OCI-LY1 (cell line): ENCODE measurements around the gene AMOTL1.

Experiments used
- H2AFZ ChIP-seq: fragments of 200-600 bp; sonication (generic), shearing (Covaris generic); 2 replicates; pipeline ENCODE4 v1.6.0; 2014; ENCODE audit warnings: antibody characterized with exemption, mild to moderate bottlenecking, low read length
- H3F3A ChIP-seq: fragments of 200-600 bp; sonication (generic), shearing (Covaris generic); 2 replicates; pipeline ENCODE4 v1.6.0; 2014; ENCODE audit warnings: mild to moderate bottlenecking, antibody characterized with exemption, low read length, moderate library complexity; ENCODE audit not compliant: insufficient read depth
- H3K27ac ChIP-seq: fragments of 200-600 bp; sonication (generic); 2 replicates; pipeline ENCODE4 v1.5.1; 2014; ENCODE audit warnings: low read length, mixed run types, mild to moderate bottlenecking, low read depth; ENCODE audit not compliant: poor library complexity, severe bottlenecking
- H3K27me3 ChIP-seq: fragments of 200-600 bp; sonication (generic); 2 replicates; pipeline ENCODE4 v1.6.0; 2014; ENCODE audit warnings: antibody characterized with exemption, mild to moderate bottlenecking, low read length, moderate library complexity; ENCODE audit not compliant: insufficient read depth
- H3K36me3 ChIP-seq: fragments of 200-600 bp; sonication (generic); 2 replicates; pipeline ENCODE4 v1.6.1; 2014; ENCODE audit warnings: mild to moderate bottlenecking, antibody characterized with exemption, low read length, moderate library complexity, mixed read lengths; ENCODE audit not compliant: insufficient read depth
- H3K4me1 ChIP-seq: fragments of 200-600 bp; sonication (generic); 2 replicates; pipeline ENCODE4 v1.5.1; 2014; ENCODE audit warnings: mild to moderate bottlenecking, low read length, moderate library complexity; ENCODE audit not compliant: insufficient read depth, severe bottlenecking
- H3K4me2 ChIP-seq: fragments of 200-600 bp; sonication (generic), shearing (Covaris generic); 2 replicates; pipeline ENCODE4 v1.6.1; 2014; ENCODE audit warnings: low read length
- H3K4me3 ChIP-seq: fragments of 200-600 bp; sonication (generic); 2 replicates; pipeline ENCODE4 v1.5.1; 2014; ENCODE audit warnings: low read length, low read depth, mild to moderate bottlenecking, mixed read lengths; ENCODE audit not compliant: poor library complexity, severe bottlenecking
- H3K79me2 ChIP-seq: fragments of 200-600 bp; shearing (Covaris generic); 2 replicates; pipeline ENCODE4 v1.6.1; 2016; ENCODE audit warnings: mixed run types, low read length, mixed read lengths; ENCODE audit not compliant: insufficient read depth
- H3K9ac ChIP-seq: fragments of 200-600 bp; sonication (generic), shearing (Covaris generic); 2 replicates; pipeline ENCODE4 v1.6.1; 2014; ENCODE audit warnings: mild to moderate bottlenecking, low read length, mixed read lengths
- H3K9me2 ChIP-seq: fragments of 200-600 bp; sonication (generic), shearing (Covaris generic); 2 replicates; pipeline ENCODE4 v1.6.1; 2014; ENCODE audit warnings: low read depth, mild to moderate bottlenecking, low read length, mixed read lengths
- H3K9me3 ChIP-seq: fragments of 200-600 bp; shearing (Covaris generic); 2 replicates; pipeline ENCODE4 v1.6.1; 2014; ENCODE audit warnings: low read length, mixed read lengths
- H4K20me1 ChIP-seq: fragments of 200-600 bp; sonication (generic), shearing (Covaris generic); 2 replicates; pipeline ENCODE4 v1.6.0; 2016; ENCODE audit warnings: mild to moderate bottlenecking, low read length; ENCODE audit not compliant: insufficient read depth
- EZH2 ChIP-seq: fragments of 200-600 bp; sonication (generic), shearing (Covaris generic); IDR thresholded peaks from 2 replicates; pipeline ENCODE4 v1.8.0; 2017; ENCODE audit warnings: borderline replicate concordance, mixed run types, mild to moderate bottlenecking, antibody characterized with exemption, low read length, moderate library complexity, mixed read lengths
- TF ChIP-seq, protein P1 (sequence below): fragments of 200-600 bp; sonication (generic), shearing (Covaris generic); IDR thresholded peaks from 2 replicates; pipeline ENCODE4 v1.5.1; 2017; ENCODE audit warnings: mild to moderate bottlenecking, antibody characterized with exemption, low read length, moderate library complexity, mixed read lengths

The AMOTL1 gene

DNA sequence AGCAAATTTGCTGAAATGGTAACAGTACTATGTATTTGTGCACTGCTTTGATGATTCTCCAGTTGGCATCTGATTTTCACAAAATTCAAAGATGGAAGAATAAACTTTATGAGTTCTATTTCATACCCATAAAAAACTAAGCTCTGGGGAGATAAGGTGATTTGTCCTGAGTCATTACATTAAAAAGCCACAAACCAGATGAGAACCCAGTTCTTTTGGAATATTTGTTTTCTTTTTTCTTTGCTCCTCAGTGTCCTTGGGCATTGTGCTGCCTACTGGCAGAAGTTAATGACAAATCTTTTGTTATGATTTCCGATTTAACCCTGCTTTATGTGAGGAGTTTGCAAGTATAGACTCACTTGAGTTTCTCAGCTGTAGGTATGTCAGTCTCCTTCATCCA is 45.4 kb upstream of the AMOTL1 start:
- H3K27ac ChIP-seq = no peak overlapping the region
- no peaks in the 10 kb centered on the region for H3F3A ChIP-seq
- no peaks in the 10 kb centered on the region for H3K79me2 ChIP-seq
- no peaks in the 10 kb centered on the region for H4K20me1 ChIP-seq
- TF ChIP-seq, protein P1, sequence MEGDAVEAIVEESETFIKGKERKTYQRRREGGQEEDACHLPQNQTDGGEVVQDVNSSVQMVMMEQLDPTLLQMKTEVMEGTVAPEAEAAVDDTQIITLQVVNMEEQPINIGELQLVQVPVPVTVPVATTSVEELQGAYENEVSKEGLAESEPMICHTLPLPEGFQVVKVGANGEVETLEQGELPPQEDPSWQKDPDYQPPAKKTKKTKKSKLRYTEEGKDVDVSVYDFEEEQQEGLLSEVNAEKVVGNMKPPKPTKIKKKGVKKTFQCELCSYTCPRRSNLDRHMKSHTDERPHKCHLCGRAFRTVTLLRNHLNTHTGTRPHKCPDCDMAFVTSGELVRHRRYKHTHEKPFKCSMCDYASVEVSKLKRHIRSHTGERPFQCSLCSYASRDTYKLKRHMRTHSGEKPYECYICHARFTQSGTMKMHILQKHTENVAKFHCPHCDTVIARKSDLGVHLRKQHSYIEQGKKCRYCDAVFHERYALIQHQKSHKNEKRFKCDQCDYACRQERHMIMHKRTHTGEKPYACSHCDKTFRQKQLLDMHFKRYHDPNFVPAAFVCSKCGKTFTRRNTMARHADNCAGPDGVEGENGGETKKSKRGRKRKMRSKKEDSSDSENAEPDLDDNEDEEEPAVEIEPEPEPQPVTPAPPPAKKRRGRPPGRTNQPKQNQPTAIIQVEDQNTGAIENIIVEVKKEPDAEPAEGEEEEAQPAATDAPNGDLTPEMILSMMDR = no peak
- TF ChIP-seq EZH2 = no peak
- no peaks in the 10 kb centered on the region for H3K4me1 ChIP-seq
- no peaks in the 10 kb centered on the region for H3K27me3 ChIP-seq
- no peaks in the 10 kb centered on the region for H3K9me3 ChIP-seq
- no peak overlapping the region for H2AFZ ChIP-seq
- H3K4me3 ChIP-seq = no peak overlapping the region
- no peaks in the 10 kb centered on the region for H3K9me2 ChIP-seq
- no peak overlapping the region for H3K4me2 ChIP-seq
- no peaks in the 10 kb centered on the region for H3K36me3 ChIP-seq
- H3K9ac ChIP-seq = no peak overlapping the region

DNA sequence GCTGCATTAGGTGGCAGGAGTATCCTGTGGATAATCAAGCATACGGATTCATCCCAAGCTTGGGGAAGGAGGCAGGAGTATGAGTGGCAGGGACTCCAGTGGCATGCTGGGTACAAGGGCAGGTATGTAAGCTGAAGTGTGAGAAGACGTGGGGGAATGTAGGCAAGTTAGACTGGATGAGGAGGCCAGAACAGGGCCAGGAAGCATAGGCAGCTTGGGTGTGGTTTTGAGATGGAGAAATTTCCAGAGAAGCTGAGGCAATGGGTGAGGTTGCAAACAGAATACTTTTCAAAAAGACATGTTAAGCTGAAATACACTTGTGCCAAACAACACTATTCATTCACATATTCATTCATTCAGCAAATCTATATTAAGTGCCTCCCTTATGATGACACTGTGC is 43.1 kb upstream of the AMOTL1 start:
- Histone ChIP-seq H3F3A (no peaks in the 10 kb centered on the region), H4K20me1 (no peaks in the 10 kb centered on the region), H3K9me2 (no peaks in the 10 kb centered on the region), H3K9me3 (no peaks in the 10 kb centered on the region), H3K4me2 (no peak overlapping the region), H3K9ac (no peak overlapping the region), H3K79me2 (no peaks in the 10 kb centered on the region), H3K27ac (no peak overlapping the region), H3K4me1 (no peaks in the 10 kb centered on the region), H3K27me3 (no peaks in the 10 kb centered on the region), H2AFZ (no peak overlapping the region), H3K36me3 (no peaks in the 10 kb centered on the region), H3K4me3 (no peak overlapping the region)
- TF ChIP-seq EZH2 = no peak
- TF ChIP-seq, protein P1 = no peak

DNA sequence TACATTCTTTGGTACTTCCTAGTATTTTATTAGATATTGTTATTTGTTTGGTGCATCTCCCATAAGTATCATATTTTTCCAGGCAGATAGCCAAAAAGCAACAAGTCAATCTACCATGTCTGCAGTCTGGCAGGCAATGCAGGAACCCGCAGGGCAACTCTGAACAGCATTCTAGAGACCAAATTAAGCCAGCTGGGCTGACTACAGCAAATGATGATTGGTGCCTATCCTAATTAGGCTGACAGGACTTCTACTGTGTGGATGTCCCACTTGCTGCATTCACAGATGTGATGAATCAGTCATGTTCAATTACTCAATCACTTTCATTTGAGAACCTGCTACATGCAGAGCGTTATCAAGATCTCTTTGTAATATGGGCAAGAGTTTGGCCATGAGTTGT is 40.3 kb upstream of the AMOTL1 start:
- no peaks in the 10 kb centered on the region for H3K9me2 ChIP-seq
- no peak overlapping the region for H3K27ac ChIP-seq
- no peak overlapping the region for H3K4me2 ChIP-seq
- no peaks in the 10 kb centered on the region for H3K9me3 ChIP-seq
- no peak overlapping the region for H2AFZ ChIP-seq
- H3K27me3 ChIP-seq = no peaks in the 10 kb centered on the region
- H3K79me2 ChIP-seq = no peaks in the 10 kb centered on the region
- TF ChIP-seq, protein P1 = no peak
- no peak for TF ChIP-seq EZH2
- no peak overlapping the region for H3K9ac ChIP-seq
- no peak overlapping the region for H3K4me3 ChIP-seq
- no peaks in the 10 kb centered on the region for H4K20me1 ChIP-seq
- no peaks in the 10 kb centered on the region for H3F3A ChIP-seq
- no peaks in the 10 kb centered on the region for H3K36me3 ChIP-seq
- H3K4me1 ChIP-seq = no peaks in the 10 kb centered on the region
